Activated CD8-positive, alpha-beta memory T cell treated with anti-CD3 and anti-CD28 coated beads, Interleukin-2, amount 50 U/mL, for 1 hour (primary cell): Measurements from ENCODE around the gene TNFAIP8.

Experiments
- DNase-seq: peaks from one replicate; pipeline ENCODE4 v3.0.0-alpha.2; 2020; ENCODE audit errors: extremely low read depth

The TNFAIP8 gene

GRCh38 chr5:119346394-119346793 is 9.4 kb upstream of the TNFAIP8 start:
- no peak for DNase-seq

- no peak for DNase-seq
Observed at GRCh38 chr5:119347574-119347973, 8.2 kb upstream of the TNFAIP8 start.

- no peak for DNase-seq
Observed at GRCh38 chr5:119347991-119348390, 7.8 kb upstream of the TNFAIP8 start.

- no peak for DNase-seq
Observed at GRCh38 chr5:119353213-119353612, 2.6 kb upstream of the TNFAIP8 start.

GRCh38 chr5:119353686-119354366 is 2.0 kb upstream of the TNFAIP8 start:
- DNase-seq: no peak

GRCh38 chr5:119354537-119355243 is 1.1 kb upstream of the TNFAIP8 start:
- DNase-seq: no peak

- no peak for DNase-seq
Observed at GRCh38 chr5:119355244-119355638, 578 bp upstream of the TNFAIP8 start.

GRCh38 chr5:119356612-119357188 is 881 bp downstream of the TNFAIP8 start:
- DNase-seq: no peak

- no peak for DNase-seq
Observed at GRCh38 chr5:119357270-119357669, 1.5 kb downstream of the TNFAIP8 start.

- DNase-seq: no peak
Observed at GRCh38 chr5:119357808-119358529, 2.1 kb downstream of the TNFAIP8 start.

- DNase-seq: no peak
Observed at GRCh38 chr5:119358530-119358900, 2.7 kb downstream of the TNFAIP8 start.

- DNase-seq: no peak
Observed at GRCh38 chr5:119358901-119359603, 3.2 kb downstream of the TNFAIP8 start.

- no peak for DNase-seq
Observed at GRCh38 chr5:119359737-119360413, 4.1 kb downstream of the TNFAIP8 start.

GRCh38 chr5:119360905-119361593 is 5.2 kb downstream of the TNFAIP8 start:
- DNase-seq: no peak

GRCh38 chr5:119361594-119362125 is 5.8 kb downstream of the TNFAIP8 start:
- DNase-seq: no peak

GRCh38 chr5:119362714-119363113 is 6.9 kb downstream of the TNFAIP8 start:
- no peak for DNase-seq

- DNase-seq: no peak
Observed at GRCh38 chr5:119363271-119363670, 7.5 kb downstream of the TNFAIP8 start.

GRCh38 chr5:119363936-119364335 is 8.1 kb downstream of the TNFAIP8 start:
- no peak for DNase-seq

GRCh38 chr5:119365847-119366539 is 10.2 kb downstream of the TNFAIP8 start:
- no peak for DNase-seq

- no peak for DNase-seq
Observed at GRCh38 chr5:119366540-119366881, 10.7 kb downstream of the TNFAIP8 start.
